H1 (cell line): Measurements from ENCODE around the gene SIK3. TPM values are rescaled to one million over a fixed set of nuclear protein-coding genes. Genes with fewer than 3 reads are reported as not detected.

ENCODE experiments used
- CTCF ChIA-PET: fragments of 300-600 bp; sonication (Branson Sonifier 250); formaldehyde crosslinking; loops from one replicate; lab custom pipeline; 2021; ENCODE audit not compliant: partially characterized antibody; lab: Charles Lee
- POLR2A ChIA-PET: fragments of 300-600 bp; sonication (Branson Sonifier 250); formaldehyde crosslinking; loops from one replicate; lab custom pipeline; 2021; ENCODE audit warnings: inconsistent platforms; ENCODE audit not compliant: partially characterized antibody; lab: Charles Lee
- DNase-seq, 2 experiments: peaks; one replicate each; pipeline versions ENCODE4 v3.0.0 to v3.0.0-alpha.2; 2010 to 2022; ENCODE audit warnings: low spot score in 2 of 2, low read depth in 1 of 2, mixed read lengths in 1 of 2
- FAIRE-seq: peaks from 2 replicates; lab custom pipeline; 2011; peaks lifted over from hg19 to GRCh38; lab: Jason Lieb, UNC
- H2AFZ ChIP-seq: 2 replicates; pipeline ENCODE4 v1.8.1; 2012; ENCODE audit warnings: low read length, inconsistent platforms
- H2AK5ac ChIP-seq: 2 replicates; pipeline ENCODE4 v1.6.1; 2013; ENCODE audit warnings: low read depth, low read length
- H2BK120ac ChIP-seq: replicated peaks from 2 replicates; pipeline ENCODE3; 2013; ENCODE audit warnings: low read depth, low read length, inconsistent platforms
- H2BK12ac ChIP-seq: 2 replicates; pipeline ENCODE4 v1.6.1; 2013; ENCODE audit warnings: low read depth, low read length
- H2BK15ac ChIP-seq: 2 replicates; pipeline ENCODE4 v1.6.1; 2013; ENCODE audit warnings: low read length
- H2BK20ac ChIP-seq: 2 replicates; pipeline ENCODE4 v1.6.1; 2013; ENCODE audit warnings: low read length
- H2BK5ac ChIP-seq: 2 replicates; pipeline ENCODE4 v1.6.1; 2013; ENCODE audit warnings: low read depth, low read length
- H3K14ac ChIP-seq: 2 replicates; pipeline ENCODE4 v1.6.1; 2013; ENCODE audit warnings: inconsistent platforms; ENCODE audit not compliant: insufficient read length
- H3K18ac ChIP-seq: 2 replicates; pipeline ENCODE4 v1.6.1; 2013; ENCODE audit warnings: low read length; ENCODE audit errors: extremely low read depth
- H3K23ac ChIP-seq: 2 replicates; pipeline ENCODE4 v1.6.1; 2013; ENCODE audit warnings: inconsistent platforms; ENCODE audit not compliant: insufficient read length
- H3K23me2 ChIP-seq: 2 replicates; pipeline ENCODE4 v1.6.1; 2013; ENCODE audit warnings: low read depth, low read length
- H3K27ac ChIP-seq: 2 replicates; pipeline ENCODE4 v1.6.1; 2011; ENCODE audit warnings: low read depth, low read length, inconsistent platforms
- H3K27me3 ChIP-seq, 4 experiments: replicated peaks in 1 of 4; 1 replicate in 1 of 4; 2 replicates in 3 of 4; pipeline versions ENCODE4 v1.6.1 to v1.8.1; 2011 to 2013; ENCODE audit warnings: low read length in 3 of 4, mild to moderate bottlenecking in 3 of 4, inconsistent platforms in 2 of 4, mixed read lengths in 2 of 4, moderate library complexity in 1 of 4; ENCODE audit not compliant: control insufficient read depth in 3 of 4, insufficient read depth in 3 of 4; ENCODE audit errors: extremely low read depth in 1 of 4
- H3K36me3 ChIP-seq, 4 experiments: 2 replicates each; pipeline versions ENCODE4 v1.6.1 to v1.8.1; 2011 to 2013; ENCODE audit warnings: mild to moderate bottlenecking in 4 of 4, low read length in 3 of 4, moderate library complexity in 2 of 4, control low read depth in 1 of 4, inconsistent platforms in 1 of 4; ENCODE audit not compliant: insufficient read depth in 4 of 4, control insufficient read depth in 2 of 4
- H3K4ac ChIP-seq: replicated peaks from 2 replicates; pipeline ENCODE3; 2013; ENCODE audit warnings: low read length, low read depth, mixed read lengths, inconsistent platforms; ENCODE audit not compliant: insufficient read length
- H3K4me1 ChIP-seq, 4 experiments: replicated peaks in 1 of 4; 1 replicate in 1 of 4; 2 replicates in 3 of 4; pipeline versions ENCODE4 v1.6.1 to v1.8.1; 2011 to 2013; ENCODE audit warnings: low read length in 3 of 4, inconsistent platforms in 2 of 4, mixed read lengths in 1 of 4; ENCODE audit not compliant: insufficient read depth in 4 of 4, control insufficient read depth in 3 of 4
- H3K4me2 ChIP-seq, 2 experiments: 2 replicates each; pipeline versions ENCODE4 v1.6.1 to v1.8.1; 2011 to 2013; ENCODE audit warnings: low read depth in 2 of 2, low read length in 2 of 2, control low read depth in 1 of 2, inconsistent platforms in 1 of 2, mild to moderate bottlenecking in 1 of 2; ENCODE audit not compliant: insufficient read depth in 1 of 2
- H3K4me3 ChIP-seq, 4 experiments: fragments of 200-600, 300-600 bp in 1 of 4; sonication (generic), shearing (Covaris generic), sonication (Bioruptor Twin) in 1 of 4; 2 replicates each; pipeline versions ENCODE4 v1.5.1 to v1.8.1; 2011 to 2016; ENCODE audit warnings: low read length in 4 of 4, low read depth in 3 of 4, control low read depth in 2 of 4, inconsistent platforms in 2 of 4, mild to moderate bottlenecking in 2 of 4, mixed read lengths in 1 of 4, moderate library complexity in 1 of 4; ENCODE audit not compliant: insufficient read depth in 2 of 4; ENCODE audit errors: extremely low read depth in 1 of 4
- H3K56ac ChIP-seq: replicated peaks from 2 replicates; pipeline ENCODE3; 2013; ENCODE audit warnings: low read depth, mild to moderate bottlenecking, mixed read lengths, low read length, inconsistent platforms; ENCODE audit not compliant: insufficient read length
- H3K79me1 ChIP-seq: 2 replicates; pipeline ENCODE4 v1.6.1; 2013; ENCODE audit warnings: low read depth, low read length, control low read depth
- H3K79me2 ChIP-seq, 2 experiments: 2 replicates each; pipeline versions ENCODE4 v1.6.1 to v1.8.1; 2012 to 2013; ENCODE audit warnings: low read length in 2 of 2, mild to moderate bottlenecking in 2 of 2, inconsistent platforms in 1 of 2; ENCODE audit not compliant: insufficient read depth in 2 of 2, control insufficient read depth in 1 of 2
- H3K9ac ChIP-seq, 4 experiments: replicated peaks in 1 of 4; 1 replicate in 1 of 4; 2 replicates in 3 of 4; pipeline versions ENCODE4 v1.6.1 to v1.8.1; 2011 to 2013; ENCODE audit warnings: low read depth in 3 of 4, low read length in 3 of 4, control low read depth in 2 of 4, mild to moderate bottlenecking in 2 of 4, moderate library complexity in 2 of 4, inconsistent platforms in 1 of 4; ENCODE audit errors: extremely low read depth in 1 of 4
- H3K9me3 ChIP-seq, 2 experiments: 2 replicates each; pipeline versions ENCODE4 v1.6.1 to v1.8.1; 2012 to 2013; ENCODE audit warnings: mild to moderate bottlenecking in 2 of 2, moderate library complexity in 2 of 2, control low read depth in 1 of 2, inconsistent platforms in 1 of 2, low read depth in 1 of 2, low read length in 1 of 2, mixed read lengths in 1 of 2; ENCODE audit not compliant: insufficient read depth in 2 of 2
- H4K20me1 ChIP-seq, 2 experiments: replicated peaks in 1 of 2; 2 replicates each; pipeline versions ENCODE3 to v1.8.1; 2011 to 2013; ENCODE audit warnings: inconsistent platforms in 2 of 2, low read length in 2 of 2, mild to moderate bottlenecking in 1 of 2; ENCODE audit not compliant: insufficient read depth in 2 of 2, control insufficient read depth in 1 of 2
- H4K5ac ChIP-seq: 2 replicates; pipeline ENCODE4 v1.6.1; 2013; ENCODE audit warnings: low read length, low read depth, mixed read lengths, inconsistent platforms; ENCODE audit not compliant: insufficient read length
- H4K8ac ChIP-seq: 2 replicates; pipeline ENCODE4 v1.8.0; 2013; ENCODE audit warnings: mild to moderate bottlenecking, moderate library complexity, low read length, inconsistent platforms; ENCODE audit not compliant: insufficient read depth; ENCODE audit errors: extremely low read depth
- H4K91ac ChIP-seq: replicated peaks from 2 replicates; pipeline ENCODE3; 2013; ENCODE audit warnings: low read length, mixed read lengths, inconsistent platforms; ENCODE audit not compliant: insufficient read length
- ATF3 ChIP-seq: IDR thresholded peaks from 2 replicates; pipeline ENCODE4 v1.6.1; 2011; ENCODE audit warnings: low read depth, mild to moderate bottlenecking, low read length; ENCODE audit not compliant: insufficient read depth
- CBX5 ChIP-seq: fragments of 300-800, 300-1000 bp; sonication (generic); IDR thresholded peaks from 2 replicates; pipeline ENCODE4 v1.7.1; 2016; ENCODE audit warnings: antibody characterized with exemption, low read length, low read depth
- CBX8 ChIP-seq: fragments of 300-800, 300-1000 bp; sonication (generic); IDR thresholded peaks from 2 replicates; pipeline ENCODE4 v1.7.1; 2016; ENCODE audit warnings: low read depth, low read length, borderline replicate concordance
- CHD1 ChIP-seq: IDR thresholded peaks from 2 replicates; pipeline ENCODE4 v1.6.1; 2012; ENCODE audit warnings: low read depth, low read length, improper control_type of control experiment
- E2F6 ChIP-seq: IDR thresholded peaks from 2 replicates; pipeline ENCODE4 v1.6.1; 2012; ENCODE audit warnings: inconsistent platforms
- JUND ChIP-seq: IDR thresholded peaks from 2 replicates; pipeline ENCODE4 v1.6.1; 2011; ENCODE audit warnings: mild to moderate bottlenecking, improper control_type of control experiment, low read length
- KDM4A ChIP-seq: IDR thresholded peaks from one replicate; pipeline ENCODE4 v1.7.1; 2012; ENCODE audit warnings: low read depth, mild to moderate bottlenecking, moderate library complexity, low read length, inconsistent platforms; ENCODE audit not compliant: severe bottlenecking
- SIX5 ChIP-seq: IDR thresholded peaks from 2 replicates; pipeline ENCODE4 v1.6.1; 2011; ENCODE audit warnings: mild to moderate bottlenecking, low read depth, low read length
- WGBS, 2 experiments: shearing (Covaris generic) in 1 of 2; methylation state at CpG; one replicate each; pipeline versions ENCODE4 v1.1.6 to v1.1.7; 2013 to 2015; ENCODE audit warnings: low lambda C conversion rate in 2 of 2, mixed read lengths in 2 of 2, inconsistent platforms in 1 of 2, low coverage in 1 of 2, missing lambda C conversion rate in 1 of 2; ENCODE audit not compliant: insufficient replicate concordance in 2 of 2, insufficient coverage in 1 of 2, insufficient read length in 1 of 2; ENCODE audit errors: extremely low coverage in 1 of 2, missing lambda C conversion rate in 1 of 2; 5-methylcytosine and 5-hydroxymethylcytosine counted together
- polyA plus RNA-seq, 7 experiments: library from polyadenylated mRNA; depleted of rRNA in 3 of 7; stranded (reverse) in 5 of 7; unstranded in 2 of 7; fragments of >200 nt in 5 of 7; fragments of 200-250 nt in 2 of 7; gene quantifications; 1 replicate in 5 of 7; 2 replicates in 1 of 7; 4 replicates in 1 of 7; pipeline versions ENCODE4 v1.2.1 to v1.2.3, GENCODE V29; 2011 to 2013; ENCODE audit warnings: missing spikeins in 2 of 7, mixed read lengths in 2 of 7
- total RNA-seq: library from RNA; stranded (reverse); fragmentation: NEBNext Ultra II Directional; extraction: Animal tissue kit (Norgen Biotek cat#: 25700); gene quantifications from 2 replicates; pipeline ENCODE4 v1.2.1, GENCODE V29; 2021

The SIK3 gene
- total and polyA plus RNA-seq, 2 of the 8 experiments (the other 6 are each of a cell fraction or from before 2014, with no cell fraction given), result 19.9 to 32.1 TPM

DNA sequence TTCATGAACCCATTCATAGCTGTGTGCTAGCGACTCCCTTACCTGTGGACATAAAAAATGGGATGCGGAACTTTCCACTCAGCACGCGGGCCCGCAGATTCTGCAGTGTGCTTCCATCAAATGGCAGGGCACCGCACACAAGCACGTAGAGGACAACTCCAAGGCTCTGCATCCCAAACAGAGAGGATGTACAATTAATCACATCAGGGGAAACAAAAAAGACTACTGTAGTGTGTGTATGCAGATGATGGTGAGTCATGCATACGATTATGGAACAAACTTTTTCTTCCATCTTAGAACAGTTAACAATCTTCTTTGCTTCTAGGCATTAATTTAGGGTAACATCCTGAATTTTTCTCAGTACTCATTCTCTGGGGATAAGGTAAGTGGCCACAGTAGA, 202.0 kb downstream of the SIK3 start:
- Histone ChIP-seq H4K20me1 (peaks cover 0 to 2% of the 10 kb centered on the region in 2 experiments), H3K4me1 (no peaks in the 10 kb centered on the region), H3K14ac (no peak overlapping the region), H3K79me2 (no peaks in the 10 kb centered on the region), H2AFZ (no peak overlapping the region), H2BK120ac (no peak overlapping the region), H2BK5ac (no peak overlapping the region), H2BK12ac (no peak overlapping the region), H3K4me3 (no peak overlapping the region), H3K9ac (no peak overlapping the region), H4K5ac (no peak overlapping the region), H3K4me2 (no peak overlapping the region), H3K27me3 (no peaks in the 10 kb centered on the region), H3K23ac (no peak overlapping the region), H3K27ac (no peak overlapping the region), H3K79me1 (no peaks in the 10 kb centered on the region), H3K9me3 (peaks cover 0 to 3% of the 10 kb centered on the region in 2 experiments; a peak in 1 of 4 replicates), H2BK20ac (no peak overlapping the region), H4K8ac (no peak overlapping the region), H3K4ac (no peak overlapping the region), H2BK15ac (no peak overlapping the region), H4K91ac (no peak overlapping the region), H3K18ac (no peak overlapping the region), H3K23me2 (no peaks in the 10 kb centered on the region), H3K56ac (no peak overlapping the region), H2AK5ac (no peak overlapping the region), H3K36me3 (peaks cover 0 to 14% (median 7%) of the 10 kb centered on the region in 4 experiments; a peak in 5 of 8 replicates)
- DNase-seq (no peak), FAIRE-seq (no peak)
- CTCF ChIA-PET, result interaction anchor here (1.0 to 1.4 kb wide), 3 partner anchors 143 to 209 kb away, joined by 3 to 7 read pairs (median 3); no protein-coding TSS in a partner anchor
- POLR2A ChIA-PET, result no interaction called here
- TF ChIP-seq CHD1, result no peak
- TF ChIP-seq SIX5, result no peak
- TF ChIP-seq ATF3, result no peak
- TF ChIP-seq JUND, result no peak
- TF ChIP-seq KDM4A, result no peak
- TF ChIP-seq CBX5, result no peak
- no peak for TF ChIP-seq E2F6
- no peak for TF ChIP-seq CBX8
- WGBS, 2 experiments, result 94% methylated on average over 8 of the region's 8 CpGs; no CpG with 5 or more reads in 1 of the 2 experiments
